Neural cell (in vitro differentiated cells): ENCODE measurements around the gene TSPAN15. TPM values are rescaled to one million over a fixed set of nuclear protein-coding genes. Genes with fewer than 3 reads are reported as not detected.

Experiments used
- H2AFZ ChIP-seq: fragments of 200-600, 300-800 bp; sonication (generic), shearing (Covaris generic); 2 replicates; pipeline ENCODE4 v1.6.0; 2014; ENCODE audit warnings: low read depth, mild to moderate bottlenecking, antibody characterized with exemption, low read length, moderate library complexity
- H3F3A ChIP-seq: fragments of 200-600 bp; shearing (Covaris generic); 2 replicates; pipeline ENCODE4 v1.6.1; 2016; ENCODE audit warnings: mild to moderate bottlenecking, moderate library complexity, mixed read lengths, antibody characterized with exemption, low read length; ENCODE audit not compliant: insufficient read depth, poor library complexity, severe bottlenecking
- H3K27ac ChIP-seq: fragments of 200-600, 300-800 bp; sonication (generic), shearing (Covaris generic); 2 replicates; pipeline ENCODE4 v1.5.1; 2014; ENCODE audit warnings: mild to moderate bottlenecking, low read length, moderate library complexity
- H3K27me3 ChIP-seq: fragments of 300-800, 200-600 bp; sonication (generic), shearing (Covaris generic); 2 replicates; pipeline ENCODE4 v1.6.0; 2014; ENCODE audit warnings: mild to moderate bottlenecking, low read depth, low read length, moderate library complexity; ENCODE audit not compliant: insufficient read depth
- H3K36me3 ChIP-seq: fragments of 300-800, 200-600 bp; sonication (generic), shearing (Covaris generic); 2 replicates; pipeline ENCODE4 v1.5.1; 2014; ENCODE audit warnings: mild to moderate bottlenecking, antibody characterized with exemption, low read length, moderate library complexity; ENCODE audit not compliant: insufficient read depth
- H3K4me2 ChIP-seq: fragments of 300-800, 200-600 bp; sonication (generic), shearing (Covaris generic); 2 replicates; pipeline ENCODE4 v1.6.0; 2014; ENCODE audit warnings: mild to moderate bottlenecking, low read length
- H3K4me3 ChIP-seq: fragments of 300-800, 200-600 bp; sonication (generic), shearing (Covaris generic); 2 replicates; pipeline ENCODE4 v1.5.1; 2014; ENCODE audit warnings: mild to moderate bottlenecking, low read length, moderate library complexity
- H3K79me2 ChIP-seq: fragments of 200-600 bp; shearing (Covaris generic); replicated peaks from 2 replicates; pipeline ENCODE4 v1.6.0; 2014; ENCODE audit warnings: mild to moderate bottlenecking, low read length, moderate library complexity; ENCODE audit not compliant: insufficient read depth
- H3K9ac ChIP-seq: fragments of 300-800, 200-600 bp; sonication (generic), shearing (Covaris generic); 2 replicates; pipeline ENCODE4 v1.6.1; 2016; ENCODE audit warnings: mild to moderate bottlenecking, low read length, mixed read lengths
- H3K9me2 ChIP-seq: fragments of 200-600 bp; shearing (Covaris generic); 2 replicates; pipeline ENCODE4 v1.6.1; 2016; ENCODE audit warnings: mild to moderate bottlenecking, low read length, mixed read lengths; ENCODE audit not compliant: insufficient read depth
- H3K9me3 ChIP-seq: fragments of 200-600, 300-800 bp; sonication (generic), shearing (Covaris generic); 2 replicates; pipeline ENCODE4 v1.6.1; 2016; ENCODE audit warnings: mild to moderate bottlenecking, mixed run types, low read length, moderate library complexity, mixed read lengths
- H4K20me1 ChIP-seq: fragments of 200-600 bp; shearing (Covaris generic); 2 replicates; pipeline ENCODE4 v1.6.1; 2016; ENCODE audit warnings: mild to moderate bottlenecking, mixed run types; ENCODE audit not compliant: insufficient read depth
- CTCF ChIP-seq: fragments of 450-650 bp; IDR thresholded peaks from 2 replicates; pipeline ENCODE4 v1.5.1; 2014; ENCODE audit warnings: antibody characterized with exemption, mild to moderate bottlenecking, moderate library complexity; ENCODE audit not compliant: poor library complexity, severe bottlenecking
- EP300 ChIP-seq: fragments of 450-650 bp; conservative IDR thresholded peaks from 2 replicates; pipeline ENCODE4 v1.6.1; 2014; ENCODE audit warnings: antibody characterized with exemption, mild to moderate bottlenecking, moderate library complexity; ENCODE audit not compliant: poor library complexity, severe bottlenecking
- EZH2 ChIP-seq: fragments of 200-600, 300-800 bp; shearing (Covaris generic), sonication (generic); IDR thresholded peaks from 2 replicates; pipeline ENCODE4 v1.6.1; 2014; ENCODE audit warnings: antibody characterized with exemption, low read length, borderline replicate concordance, mild to moderate bottlenecking; ENCODE audit not compliant: insufficient read depth, poor library complexity, severe bottlenecking
- MXI1 ChIP-seq: fragments of 450-650 bp; conservative IDR thresholded peaks from 2 replicates; pipeline ENCODE4 v1.6.1; 2014; ENCODE audit warnings: antibody characterized with exemption, mild to moderate bottlenecking; ENCODE audit not compliant: poor library complexity, severe bottlenecking
- POLR2AphosphoS5 ChIP-seq: IDR thresholded peaks from 2 replicates; pipeline ENCODE4 v1.6.1; 2012
- RAD21 ChIP-seq: fragments of 450-650 bp; conservative IDR thresholded peaks from 2 replicates; pipeline ENCODE4 v1.6.1; 2014; ENCODE audit warnings: antibody characterized with exemption, mild to moderate bottlenecking, moderate library complexity
- REST ChIP-seq: IDR thresholded peaks from 2 replicates; pipeline ENCODE4 v1.6.1; 2012; ENCODE audit warnings: borderline replicate concordance
- SMC3 ChIP-seq: fragments of 450-650 bp; conservative IDR thresholded peaks from 2 replicates; pipeline ENCODE4 v1.6.1; 2014; ENCODE audit warnings: antibody characterized with exemption, mild to moderate bottlenecking, moderate library complexity; ENCODE audit not compliant: poor library complexity
- TAF1 ChIP-seq: IDR thresholded peaks from 2 replicates; pipeline ENCODE4 v1.6.1; 2012; ENCODE audit warnings: low read depth
- polyA plus RNA-seq: library from polyadenylated mRNA; depleted of rRNA; stranded (reverse); fragments of >200 nt; gene quantifications from 2 replicates; pipeline ENCODE4 v1.2.3, GENCODE V29; 2014

The TSPAN15 gene
- polyA plus RNA-seq, 1 donor from 2014 or later = 1.2 TPM

- H3K27ac ChIP-seq = no peak overlapping the region
- H3K9ac ChIP-seq = no peak overlapping the region
- H4K20me1 ChIP-seq = no peaks in the 10 kb centered on the region
- H3K4me3 ChIP-seq = no peak overlapping the region
- no peak overlapping the region for H2AFZ ChIP-seq
- no peaks in the 10 kb centered on the region for H3K27me3 ChIP-seq
- no peak overlapping the region for H3K4me2 ChIP-seq
- H3K36me3 ChIP-seq = no peaks in the 10 kb centered on the region
- no peaks in the 10 kb centered on the region for H3K79me2 ChIP-seq
- peaks cover 6% of the 10 kb centered on the region for H3K9me3 ChIP-seq
- no peaks in the 10 kb centered on the region for H3F3A ChIP-seq
- no peak for TF ChIP-seq REST
- TF ChIP-seq CTCF = no peak
- TF ChIP-seq EP300 = no peak
- TF ChIP-seq MXI1 = no peak
- no peak for TF ChIP-seq SMC3
- TF ChIP-seq RAD21 = no peak
- no peak for TF ChIP-seq POLR2AphosphoS5
- TF ChIP-seq EZH2 = no peak
- no peak for TF ChIP-seq TAF1
- H3K9me2 ChIP-seq = no peaks in the 10 kb centered on the region
Observed at GRCh38 chr10:69538461-69538860, 87.2 kb downstream of the TSPAN15 start.

- TF ChIP-seq RAD21 (no peak), TAF1 (no peak), MXI1 (no peak), EZH2 (no peak), CTCF (no peak), SMC3 (no peak), REST (no peak), POLR2AphosphoS5 (no peak), EP300 (no peak)
- Histone ChIP-seq H3K9me2 (no peaks in the 10 kb centered on the region), H3K4me3 (no peak overlapping the region), H3K9ac (no peak overlapping the region), H3K27me3 (peaks cover 6% of the 10 kb centered on the region), H3F3A (no peaks in the 10 kb centered on the region), H3K79me2 (no peaks in the 10 kb centered on the region), H3K36me3 (no peaks in the 10 kb centered on the region), H3K4me2 (no peak overlapping the region), H2AFZ (no peak overlapping the region), H4K20me1 (no peaks in the 10 kb centered on the region), H3K9me3 (peaks cover 6% of the 10 kb centered on the region), H3K27ac (no peak overlapping the region)
Observed at GRCh38 chr10:69541463-69541862, 90.2 kb downstream of the TSPAN15 start.
